HEK293 (cell line): ENCODE measurements around the gene HIGD1A.
A peak's percentile ranks its signal among the peaks of the same experiment; 100 is the strongest.

ENCODE experiments used
- CTCF ChIA-PET: fragments of 350-600 bp; formaldehyde crosslinking; extraction: SDS; loops from one replicate; lab custom pipeline; 2021; ENCODE audit warnings: antibody characterized with exemption; lab: Yijun Ruan, JAX
- POLR2A ChIA-PET: fragments of 300-600 bp; formaldehyde crosslinking; extraction: SDS; loops from one replicate; lab custom pipeline; 2020; ENCODE audit warnings: antibody characterized with exemption, inconsistent platforms; lab: Yijun Ruan, JAX
- H3K27ac ChIP-seq: fragments of 200-500 bp; sonication (Bioruptor generic); 2 replicates; pipeline ENCODE4 v1.5.1; 2014; ENCODE audit warnings: low read depth, low read length, control low read depth, inconsistent platforms; ENCODE audit errors: extremely low read depth
- H3K36me3 ChIP-seq, 2 experiments: fragments of 200-500 bp in 1 of 2; sonication (Bioruptor generic) in 1 of 2; 1 replicate in 1 of 2; 2 replicates in 1 of 2; pipeline ENCODE4 v1.5.1; 2014 to 2017; ENCODE audit warnings: inconsistent platforms in 2 of 2, low read length in 2 of 2; ENCODE audit not compliant: control insufficient read depth in 2 of 2, insufficient read depth in 1 of 2
- H3K4me1 ChIP-seq: fragments of 200-500 bp; sonication (Bioruptor generic); 2 replicates; pipeline ENCODE4 v1.5.1; 2014; ENCODE audit warnings: mild to moderate bottlenecking, low read length, inconsistent platforms; ENCODE audit not compliant: control insufficient read depth, insufficient read depth
- H3K4me3 ChIP-seq: 2 replicates; pipeline ENCODE4 v1.5.1; 2011; ENCODE audit warnings: low read depth, mild to moderate bottlenecking, control low read depth, low read length, moderate library complexity
- H3K9me3 ChIP-seq: fragments of 200-500 bp; sonication (Bioruptor generic); 2 replicates; pipeline ENCODE4 v1.5.1; 2014; ENCODE audit warnings: low read depth, low read length, inconsistent platforms; ENCODE audit not compliant: control insufficient read depth, insufficient read depth
- FEZF1 ChIP-seq: fragments of 450-650 bp; formaldehyde crosslinking; IDR thresholded peaks from 2 replicates; pipeline ENCODE4 v1.5.1; 2016; ENCODE audit warnings: missing biosample characterization, missing genetic modification characterization
- HIC1 ChIP-seq: fragments of 450-650 bp; formaldehyde crosslinking; IDR thresholded peaks from 2 replicates; pipeline ENCODE4 v1.5.1; 2016; ENCODE audit warnings: missing biosample characterization, missing genetic modification characterization
- PRDM1 ChIP-seq: fragments of 450-650 bp; formaldehyde crosslinking; IDR thresholded peaks from 2 replicates; pipeline ENCODE4; 2016; ENCODE audit warnings: missing biosample characterization, missing genetic modification characterization
- TCF7L2 ChIP-seq: IDR thresholded peaks from 2 replicates; pipeline ENCODE4 v1.6.1; 2011; ENCODE audit warnings: low read depth, mild to moderate bottlenecking, inconsistent platforms, low read length, moderate library complexity, borderline replicate concordance
- TRIM28 ChIP-seq: IDR thresholded peaks from 2 replicates; pipeline ENCODE4 v1.6.1; 2011; ENCODE audit warnings: low read length, control low read depth, borderline replicate concordance
- ZBTB7A ChIP-seq: fragments of 450-650 bp; formaldehyde crosslinking; IDR thresholded peaks from 2 replicates; pipeline ENCODE4 v1.5.1; 2016; ENCODE audit warnings: low read depth, missing biosample characterization, missing genetic modification characterization
- ZNF169 ChIP-seq: fragments of 450-650 bp; formaldehyde crosslinking; IDR thresholded peaks from 2 replicates; pipeline ENCODE4 v1.5.1; 2016; ENCODE audit warnings: missing biosample characterization, missing genetic modification characterization
- ZNF292 ChIP-seq: fragments of 450-650 bp; formaldehyde crosslinking; IDR thresholded peaks from 2 replicates; pipeline ENCODE4 v1.5.1; 2016; ENCODE audit warnings: low read depth, missing biosample characterization, missing genetic modification characterization, borderline replicate concordance
- ZNF335 ChIP-seq: fragments of 450-650 bp; formaldehyde crosslinking; conservative IDR thresholded peaks from 2 replicates; pipeline ENCODE4 v1.5.1; 2016; ENCODE audit warnings: missing biosample characterization, missing genetic modification characterization
- ZNF530 ChIP-seq: fragments of 450-650 bp; formaldehyde crosslinking; IDR thresholded peaks from 2 replicates; pipeline ENCODE4 v1.5.1; 2016; ENCODE audit warnings: low read depth, missing biosample characterization, missing genetic modification characterization
- ZNF664 ChIP-seq: fragments of 450-650 bp; formaldehyde crosslinking; IDR thresholded peaks from 2 replicates; pipeline ENCODE4 v1.5.1; 2016; ENCODE audit warnings: missing biosample characterization, missing genetic modification characterization
- ZSCAN5A ChIP-seq: fragments of 450-650 bp; formaldehyde crosslinking; IDR thresholded peaks from 2 replicates; pipeline ENCODE4 v1.5.1; 2016; ENCODE audit warnings: missing biosample characterization, missing genetic modification characterization
- TF ChIP-seq, protein P1 (sequence below): fragments of 450-650 bp; formaldehyde crosslinking; IDR thresholded peaks from 2 replicates; pipeline ENCODE4 v1.5.1; 2016; ENCODE audit warnings: missing biosample characterization, missing genetic modification characterization
- TF ChIP-seq, protein P2 (sequence below): fragments of 450-650 bp; formaldehyde crosslinking; IDR thresholded peaks from 2 replicates; pipeline ENCODE4 v1.5.1; 2016; ENCODE audit warnings: missing biosample characterization, missing genetic modification characterization

The HIGD1A gene

DNA sequence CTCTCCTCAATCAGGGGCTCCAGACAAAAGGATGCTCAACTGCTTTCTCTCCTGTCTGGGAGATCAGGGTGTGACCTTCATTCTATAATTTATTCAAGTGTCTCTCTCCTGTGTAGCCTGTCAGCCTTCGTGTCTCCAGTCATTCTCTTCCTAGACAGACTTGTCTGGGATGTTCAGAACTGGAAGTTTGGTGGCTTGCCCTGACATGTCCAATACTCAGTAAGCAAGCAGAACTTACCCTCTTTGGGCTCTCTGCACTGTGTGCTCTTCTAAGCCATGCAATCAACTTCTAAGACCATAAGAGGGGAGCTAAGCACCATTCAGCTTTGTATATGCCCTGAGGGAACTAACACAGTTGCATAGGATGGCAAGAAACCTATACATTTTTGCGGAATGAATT, 19.1 kb upstream of the HIGD1A start:
- POLR2A ChIA-PET: no interaction called here
- peaks cover 5% of the 10 kb centered on the region; the same call in 1 of the 2 replicates for H3K4me1 ChIP-seq
- peak overlapping the region; percentile 77 for H3K27ac ChIP-seq
- peak; percentile 94 for TF ChIP-seq TRIM28
- TF ChIP-seq, protein P1, sequence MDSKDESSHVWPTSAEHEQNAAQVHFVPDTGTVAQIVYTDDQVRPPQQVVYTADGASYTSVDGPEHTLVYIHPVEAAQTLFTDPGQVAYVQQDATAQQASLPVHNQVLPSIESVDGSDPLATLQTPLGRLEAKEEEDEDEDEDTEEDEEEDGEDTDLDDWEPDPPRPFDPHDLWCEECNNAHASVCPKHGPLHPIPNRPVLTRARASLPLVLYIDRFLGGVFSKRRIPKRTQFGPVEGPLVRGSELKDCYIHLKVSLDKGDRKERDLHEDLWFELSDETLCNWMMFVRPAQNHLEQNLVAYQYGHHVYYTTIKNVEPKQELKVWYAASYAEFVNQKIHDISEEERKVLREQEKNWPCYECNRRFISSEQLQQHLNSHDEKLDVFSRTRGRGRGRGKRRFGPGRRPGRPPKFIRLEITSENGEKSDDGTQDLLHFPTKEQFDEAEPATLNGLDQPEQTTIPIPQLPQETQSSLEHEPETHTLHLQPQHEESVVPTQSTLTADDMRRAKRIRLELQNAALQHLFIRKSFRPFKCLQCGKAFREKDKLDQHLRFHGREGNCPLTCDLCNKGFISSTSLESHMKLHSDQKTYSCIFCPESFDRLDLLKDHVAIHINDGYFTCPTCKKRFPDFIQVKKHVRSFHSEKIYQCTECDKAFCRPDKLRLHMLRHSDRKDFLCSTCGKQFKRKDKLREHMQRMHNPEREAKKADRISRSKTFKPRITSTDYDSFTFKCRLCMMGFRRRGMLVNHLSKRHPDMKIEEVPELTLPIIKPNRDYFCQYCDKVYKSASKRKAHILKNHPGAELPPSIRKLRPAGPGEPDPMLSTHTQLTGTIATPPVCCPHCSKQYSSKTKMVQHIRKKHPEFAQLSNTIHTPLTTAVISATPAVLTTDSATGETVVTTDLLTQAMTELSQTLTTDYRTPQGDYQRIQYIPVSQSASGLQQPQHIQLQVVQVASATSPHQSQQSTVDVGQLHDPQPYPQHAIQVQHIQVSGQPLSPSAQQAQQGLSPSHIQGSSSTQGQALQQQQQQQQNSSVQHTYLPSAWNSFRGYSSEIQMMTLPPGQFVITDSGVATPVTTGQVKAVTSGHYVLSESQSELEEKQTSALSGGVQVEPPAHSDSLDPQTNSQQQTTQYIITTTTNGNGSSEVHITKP (tag by site-specific recombination): 0 out of 2 replicates have a peak, but pooled peaks have one; percentile 10
- TF ChIP-seq, protein P2, sequence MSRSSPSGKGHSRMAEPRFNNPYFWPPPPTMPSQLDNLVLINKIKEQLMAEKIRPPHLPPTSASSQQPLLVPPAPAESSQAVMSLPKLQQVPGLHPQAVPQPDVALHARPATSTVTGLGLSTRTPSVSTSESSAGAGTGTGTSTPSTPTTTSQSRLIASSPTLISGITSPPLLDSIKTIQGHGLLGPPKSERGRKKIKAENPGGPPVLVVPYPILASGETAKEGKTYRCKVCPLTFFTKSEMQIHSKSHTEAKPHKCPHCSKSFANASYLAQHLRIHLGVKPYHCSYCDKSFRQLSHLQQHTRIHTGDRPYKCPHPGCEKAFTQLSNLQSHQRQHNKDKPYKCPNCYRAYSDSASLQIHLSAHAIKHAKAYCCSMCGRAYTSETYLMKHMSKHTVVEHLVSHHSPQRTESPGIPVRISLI: no peak
- TF ChIP-seq, all 188 proteins: peak for 2
- no peaks in the 10 kb centered on the region for H3K36me3 ChIP-seq
- no peak overlapping the region for H3K4me3 ChIP-seq
- H3K9me3 ChIP-seq: no peaks in the 10 kb centered on the region
- CTCF ChIA-PET: no interaction called here

GRCh38 chr3:42822828-42823227, 18.5 kb upstream of the HIGD1A start:
- Histone ChIP-seq H3K4me3 (no peak overlapping the region), H3K36me3 (no peaks in the 10 kb centered on the region), H3K9me3 (no peaks in the 10 kb centered on the region), H3K4me1 (peaks cover 5% of the 10 kb centered on the region; the same call in 1 of the 2 replicates), H3K27ac (peak overlapping the region; percentile 77)
- POLR2A ChIA-PET: no interaction called here
- TF ChIP-seq PRDM1 (tag by site-specific recombination): 0 out of 2 replicates have a peak, but pooled peaks have one; percentile 20
- no peak for TF ChIP-seq ZNF292 (tag by site-specific recombination)
- 0 out of 2 replicates have a peak, but pooled peaks have one; percentile 22 for TF ChIP-seq ZNF335 (tag by site-specific recombination)
- TF ChIP-seq ZNF169: no peak
- TF ChIP-seq FEZF1 (tag by site-specific recombination): no peak
- TF ChIP-seq ZNF530 (tag by site-specific recombination): no peak
- TF ChIP-seq ZSCAN5A (tag by site-specific recombination): no peak
- no peak for TF ChIP-seq ZNF664 (tag by site-specific recombination)
- TF ChIP-seq TCF7L2: 0 out of 2 replicates have a peak, but pooled peaks have one; percentile 49
- CTCF ChIA-PET: interaction anchor here (0.6 kb wide), 1 partner anchor 18 kb away, joined by 3 read pairs; the partner anchor contains the start of gene HIGD1A

- no peak for TF ChIP-seq HIC1 (tag by site-specific recombination)
- TF ChIP-seq ZBTB7A (tag by site-specific recombination): no peak
- H3K4me3 ChIP-seq: no peak overlapping the region
- peak overlapping the region; percentile 35; the same call in 1 of the 2 replicates for H3K27ac ChIP-seq
- ChIA-PET POLR2A (interaction anchor here (0.6 to 2.0 kb wide), 4 partner anchors 16 to 249 kb away, joined by 3 to 8 read pairs (median 4); no protein-coding TSS in a partner anchor), CTCF (interaction anchor here (0.5 to 1.6 kb wide), 3 partner anchors 10 to 86 kb away, joined by 3 to 4 read pairs (median 4); no protein-coding TSS in a partner anchor)
- no peaks in the 10 kb centered on the region for H3K9me3 ChIP-seq
- peaks cover 5% of the 10 kb centered on the region; the same call in 1 of the 2 replicates for H3K4me1 ChIP-seq
- H3K36me3 ChIP-seq: no peaks in the 10 kb centered on the region
Observed at GRCh38 chr3:42820746-42821051, 16.4 kb upstream of the HIGD1A start.
